Head of caudate nucleus (tissue), 42 donors: Measurements from ENCODE around the gene FGGY.
A peak's percentile ranks its signal among the peaks of the same experiment; 100 is the strongest.

Experiments
- DNase-seq, 42 donors: peaks; one replicate each; pipeline versions ENCODE4 v3.0.0 to v3.0.0-alpha.2; 2020 to 2021; ENCODE audit warnings: mixed read lengths in 7 of 42
- intact Hi-C: fragments of 100-400 bp; cut with DNase I; formaldehyde crosslinking; loops from one replicate; pipeline ENCODE4 v1.15.0; 2022

Gene FGGY

DNA sequence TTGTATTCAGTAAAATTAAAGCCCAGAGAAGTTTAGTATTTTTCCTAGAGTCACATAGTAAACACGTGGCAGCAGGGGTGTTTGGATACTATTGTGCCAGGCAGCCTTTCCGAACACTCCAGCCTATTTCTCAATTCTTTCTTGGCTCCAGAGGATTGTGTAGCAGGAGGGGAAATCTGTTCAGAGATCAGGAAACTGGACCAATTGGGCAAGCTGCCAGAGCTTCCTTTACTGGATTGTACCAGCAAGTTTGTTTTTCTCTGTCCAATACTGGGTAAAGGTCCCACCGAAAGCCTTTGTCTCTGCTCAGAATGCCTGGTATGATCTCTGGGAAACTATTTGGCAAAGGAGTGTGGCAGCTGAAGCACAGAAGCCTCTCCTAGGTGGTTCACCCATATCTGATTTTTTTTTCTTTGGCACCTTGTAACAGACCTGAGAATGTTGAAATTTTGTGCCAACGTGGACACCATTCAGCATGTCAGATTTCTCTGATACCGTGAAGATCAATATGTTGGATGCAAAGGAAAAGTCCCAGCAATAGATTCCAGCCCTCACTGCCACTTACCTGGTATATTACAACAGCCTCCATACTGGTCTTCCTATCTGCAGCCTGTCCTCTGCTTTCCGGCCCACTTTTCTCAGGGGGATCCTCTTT is 126.2 kb downstream of the FGGY start:
- DNase-seq = peak; percentile 4 to 87 (median 52)
- intact Hi-C loops = no loop called here

DNA sequence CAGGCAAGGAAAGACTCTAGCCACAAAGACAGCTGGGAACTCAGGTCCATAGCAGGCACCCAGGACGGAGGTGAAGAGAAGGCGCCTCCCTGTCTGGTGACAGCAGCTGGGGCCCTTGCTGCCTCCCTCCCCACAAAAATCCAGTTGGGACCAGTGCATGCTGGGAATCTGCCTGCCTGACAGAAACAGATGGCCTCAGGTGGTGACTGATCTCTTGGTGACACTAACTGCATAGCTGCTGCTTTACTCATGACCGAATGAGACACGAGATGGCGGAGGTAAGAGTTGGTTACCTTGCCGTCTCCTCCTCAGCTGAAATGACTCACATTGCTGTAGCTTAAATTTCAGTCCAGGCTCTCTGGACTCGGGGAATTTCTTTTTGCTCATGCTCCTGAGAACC is 130.3 kb downstream of the FGGY start:
- DNase-seq = no peak

DNA sequence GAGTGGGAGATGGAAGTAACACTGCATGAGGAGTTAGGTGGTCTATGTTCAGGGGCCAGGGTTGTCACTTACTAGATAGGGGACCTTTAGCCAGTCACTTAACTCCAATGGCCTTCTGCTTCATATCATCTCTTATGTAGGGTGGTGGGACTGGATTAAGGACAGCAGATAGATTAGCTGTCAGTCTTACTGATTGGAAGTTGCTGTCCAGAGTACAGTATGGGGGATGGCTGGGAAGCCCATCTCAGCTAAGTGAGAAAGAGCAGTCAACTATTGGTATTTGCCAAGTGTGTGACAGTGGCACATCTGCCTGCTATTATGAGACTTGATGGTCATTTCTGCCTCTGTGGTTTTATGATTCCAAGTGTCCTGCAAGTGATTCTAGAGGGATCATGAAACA is 130.9 kb downstream of the FGGY start:
- intact Hi-C loops = no loop called here

More for the DNA sequence above, 130.3 kb downstream of the FGGY start:
- intact Hi-C loops = no loop called here

DNA sequence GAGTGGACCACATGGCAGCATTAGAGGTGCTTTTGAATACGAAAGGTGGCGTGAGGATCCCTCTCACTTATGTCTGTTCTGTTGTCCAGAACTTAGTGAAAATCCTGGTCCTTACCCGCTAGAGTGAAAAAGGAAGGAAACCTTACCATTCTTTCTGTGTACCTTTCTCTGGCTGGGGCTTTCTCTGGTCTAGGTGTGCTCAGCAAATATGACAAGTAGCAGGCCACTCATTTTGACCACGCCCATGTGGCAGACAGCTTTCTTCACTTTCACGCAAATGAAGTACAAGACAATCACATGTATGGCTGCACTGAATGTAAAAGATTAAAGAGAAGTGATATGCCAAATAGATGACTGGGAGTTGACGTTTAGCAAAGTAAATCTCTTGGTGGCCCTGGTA is 131.9 kb downstream of the FGGY start:
- no peak for DNase-seq
- intact Hi-C loops = no loop called here

More for the DNA sequence above, 130.9 kb downstream of the FGGY start:
- no peak for DNase-seq

DNA sequence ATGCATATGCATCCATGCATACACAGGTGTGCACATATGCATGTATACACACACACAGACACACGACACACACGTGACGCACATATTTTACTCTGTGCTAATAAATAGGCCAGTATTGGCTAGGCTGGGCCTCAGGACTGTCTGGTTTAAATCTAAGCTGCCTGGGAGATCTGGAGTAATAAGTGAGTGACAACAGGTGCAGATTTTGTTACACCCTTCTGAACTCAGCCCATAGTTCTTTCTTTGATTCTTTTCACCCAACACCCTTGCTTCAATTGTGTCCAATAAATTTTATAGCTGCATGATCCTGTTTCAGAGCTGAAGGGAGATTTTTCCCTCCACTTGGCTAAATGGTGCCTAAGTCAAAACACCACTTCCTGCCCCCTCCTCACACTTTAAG is 132.8 kb downstream of the FGGY start:
- no peak for DNase-seq
- intact Hi-C loops = no loop called here

DNA sequence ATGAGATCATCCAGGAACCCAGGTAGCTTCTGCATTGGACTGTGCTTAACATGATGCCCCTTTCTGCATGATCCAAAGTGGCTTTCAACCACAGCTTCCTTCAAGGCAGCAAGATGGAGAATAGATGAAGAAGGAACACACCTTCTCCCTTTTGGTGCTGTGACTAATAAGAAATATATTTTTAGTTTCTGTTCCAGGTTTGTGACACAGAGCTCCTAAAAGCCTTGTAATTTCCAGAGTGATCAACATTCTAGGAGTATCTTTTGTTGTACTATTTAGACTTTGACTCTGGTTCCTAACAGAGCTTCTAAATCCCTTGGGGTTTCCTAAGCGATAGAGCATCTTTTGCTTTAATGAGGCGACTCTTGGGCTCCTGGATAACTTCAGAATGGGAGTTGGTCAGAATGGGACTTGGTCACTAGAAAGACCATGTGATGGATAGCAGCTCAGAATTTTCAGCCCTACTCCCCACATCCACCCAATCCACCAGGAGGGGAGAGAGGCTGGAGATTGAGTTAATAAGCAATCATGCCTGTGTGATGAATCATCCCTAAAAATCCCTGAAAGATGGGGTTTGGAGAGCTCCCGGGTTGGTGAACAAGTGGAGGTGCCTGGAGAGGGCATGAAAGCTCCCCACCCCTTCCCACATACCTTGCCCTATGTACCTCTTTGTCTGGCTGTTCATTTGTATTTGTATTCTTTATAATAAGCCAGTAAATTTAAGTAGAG is 134.8 kb downstream of the FGGY start:
- DNase-seq = no peak
- intact Hi-C loops = no loop called here

DNA sequence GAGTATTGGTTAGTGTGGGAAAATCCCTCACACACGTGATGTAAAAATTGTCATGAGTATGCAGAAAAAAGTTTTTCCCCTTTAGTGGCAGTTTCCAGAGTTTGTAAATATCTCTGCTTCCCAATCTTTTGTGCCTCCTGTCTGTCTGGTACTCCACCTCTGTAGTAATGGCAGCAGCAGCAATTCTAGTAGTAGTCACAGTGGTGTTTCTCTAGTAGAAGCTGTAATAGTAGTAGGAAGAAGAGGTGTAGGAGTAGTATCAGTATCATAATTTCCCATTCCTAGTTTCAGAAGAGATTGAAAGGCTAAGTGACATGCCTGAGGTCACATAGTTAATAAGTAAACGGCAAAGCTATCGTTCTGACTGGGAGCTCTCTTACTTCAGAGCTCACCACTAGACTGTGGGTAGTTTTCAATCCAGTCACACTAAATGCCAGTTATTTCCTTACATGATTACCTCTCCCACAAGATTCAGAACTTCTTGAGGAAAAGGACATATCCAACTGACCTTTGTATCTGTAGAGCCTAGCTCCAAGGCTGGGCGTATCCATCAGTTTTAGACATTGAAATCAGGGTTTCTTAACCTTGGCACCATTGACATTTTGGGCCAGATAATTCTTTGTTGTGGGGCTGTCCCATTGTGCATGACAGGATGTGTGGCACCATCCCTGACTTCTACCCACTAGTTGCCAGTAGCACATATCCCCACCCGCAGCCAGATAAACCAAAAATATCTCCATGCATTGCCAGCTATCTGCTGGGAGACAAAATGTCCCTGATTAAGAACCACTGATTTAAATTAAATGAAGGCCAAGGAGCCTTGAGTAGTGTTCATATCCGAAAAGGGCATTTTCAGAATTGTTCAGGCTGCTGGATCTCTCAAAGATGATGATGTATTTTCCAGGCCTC is 135.9 kb downstream of the FGGY start:
- DNase-seq = no peak
- intact Hi-C loops = no loop called here

DNA sequence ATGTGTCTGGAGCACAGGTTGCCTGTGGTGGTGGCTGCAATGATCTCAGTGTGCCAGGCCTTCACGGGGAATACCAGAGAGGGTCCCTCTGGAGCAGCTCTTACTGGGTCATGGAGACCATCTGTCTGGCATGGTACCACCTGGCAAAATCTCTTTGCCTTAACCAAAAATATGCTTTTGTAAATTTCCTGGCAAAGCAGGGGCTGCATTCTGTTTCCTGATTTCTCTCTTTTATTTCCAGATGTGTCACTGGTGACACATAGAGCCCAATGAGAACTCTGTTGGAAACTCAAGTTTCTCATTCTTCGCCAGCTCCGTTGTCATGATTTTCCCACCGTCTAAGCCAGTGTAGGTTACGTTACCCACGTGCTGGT is 136.5 kb downstream of the FGGY start:
- DNase-seq = no peak
- intact Hi-C loops = no loop called here

DNA sequence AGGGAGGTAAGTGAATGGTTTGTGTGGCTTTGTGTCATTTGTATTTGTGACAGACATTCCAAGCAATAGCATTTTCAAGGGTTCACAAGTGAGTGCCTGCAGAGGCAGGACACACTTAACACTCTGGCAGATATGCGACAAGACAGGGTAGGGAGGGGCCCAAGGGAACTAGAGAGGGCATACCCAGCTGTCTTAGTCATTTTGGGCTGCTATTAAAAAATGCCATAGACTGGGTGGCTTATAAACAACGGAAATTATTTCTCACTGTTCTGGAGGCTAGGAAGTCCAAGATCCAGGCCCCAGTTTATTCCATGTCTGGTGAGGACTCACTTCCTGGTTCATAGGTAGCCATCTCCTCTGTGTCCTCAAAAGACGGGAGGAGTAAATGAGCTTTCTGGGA is 137.4 kb downstream of the FGGY start:
- DNase-seq = no peak
- intact Hi-C loops = no loop called here

DNA sequence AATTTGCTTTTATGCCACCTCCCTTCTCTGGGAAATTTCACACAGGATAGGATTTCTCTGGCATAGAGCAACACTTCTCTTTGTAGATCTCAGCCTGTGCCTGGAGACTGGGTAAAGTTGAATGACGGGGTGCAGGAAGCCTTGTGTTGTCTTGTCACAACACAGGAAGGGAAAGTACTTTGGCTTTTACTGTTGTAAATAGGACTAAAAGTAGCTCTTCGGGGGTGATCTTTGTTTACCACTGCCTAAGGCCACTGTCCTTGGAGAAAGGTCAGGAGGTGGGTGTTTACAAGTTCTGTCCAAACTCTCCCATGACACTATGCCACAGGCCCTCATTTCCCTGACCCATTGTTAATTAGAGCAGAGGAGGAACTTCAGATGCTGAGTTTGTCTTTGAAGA is 139.7 kb downstream of the FGGY start:
- DNase-seq = no peak
- intact Hi-C loops = no loop called here

DNA sequence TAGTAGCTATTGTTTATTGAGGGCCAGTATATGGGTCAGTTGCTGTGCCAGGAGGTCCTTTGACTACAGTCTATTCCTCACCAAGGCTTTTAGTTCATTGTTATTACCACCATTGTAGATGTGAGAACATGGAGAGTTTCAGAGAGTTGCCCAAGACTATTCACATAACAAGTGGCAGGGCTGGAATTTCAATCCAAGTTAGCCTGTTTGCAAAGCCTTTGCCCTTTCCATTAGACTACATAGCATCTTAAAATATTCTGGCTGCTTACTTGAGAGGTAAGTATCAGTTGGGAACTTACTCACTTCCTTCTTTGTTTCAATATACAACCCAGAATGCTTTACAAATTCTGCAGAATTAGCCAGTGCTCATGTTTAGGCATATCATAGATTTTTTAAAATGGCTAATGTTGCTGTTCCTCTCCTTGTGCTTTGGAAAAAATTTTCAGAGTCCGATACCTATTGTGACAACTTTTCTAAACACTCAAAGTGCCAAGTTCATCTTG is 141.2 kb downstream of the FGGY start:
- intact Hi-C loops = no loop called here

DNA sequence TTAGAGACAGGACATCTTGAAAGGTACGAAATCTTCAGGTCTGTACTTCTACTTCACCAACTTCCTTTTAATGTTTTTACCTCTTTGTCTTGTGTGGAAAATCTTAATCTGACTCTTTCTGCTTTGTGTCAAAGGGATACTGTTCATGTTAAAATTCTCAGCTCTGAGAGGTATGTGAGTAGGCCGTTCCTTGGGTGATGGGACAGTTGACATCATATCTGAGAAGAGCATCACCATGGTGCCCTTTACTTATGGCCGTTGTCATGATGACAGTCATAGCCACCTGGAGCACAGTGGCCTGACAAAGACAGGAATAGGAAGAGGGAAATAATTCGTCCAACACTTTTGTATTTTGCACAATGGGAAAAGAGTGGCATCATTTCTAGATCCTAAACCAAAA is 145.6 kb downstream of the FGGY start:
- intact Hi-C loops = no loop called here

More for the DNA sequence above, 141.2 kb downstream of the FGGY start:
- no peak for DNase-seq

DNA sequence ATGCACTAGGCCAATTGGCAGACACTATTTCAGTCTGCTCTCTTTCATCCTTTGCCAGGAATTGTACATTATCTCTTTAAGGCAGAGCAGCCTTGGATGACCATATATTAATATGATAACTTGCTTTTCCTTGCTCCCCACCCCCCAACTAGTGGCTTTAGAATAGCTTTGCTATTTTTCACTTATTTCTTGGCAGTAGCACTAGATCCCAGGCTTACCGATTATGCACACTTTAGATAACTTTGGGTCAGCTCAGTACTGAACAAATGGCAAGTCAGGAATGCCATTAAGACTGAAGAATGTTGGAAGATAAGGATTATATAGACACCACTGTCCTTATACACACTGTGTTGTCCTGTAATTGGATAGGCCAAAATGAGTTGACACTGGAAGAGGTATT is 146.4 kb downstream of the FGGY start:
- DNase-seq = no peak
- intact Hi-C loops = no loop called here

More for the DNA sequence above, 145.6 kb downstream of the FGGY start:
- no peak for DNase-seq

DNA sequence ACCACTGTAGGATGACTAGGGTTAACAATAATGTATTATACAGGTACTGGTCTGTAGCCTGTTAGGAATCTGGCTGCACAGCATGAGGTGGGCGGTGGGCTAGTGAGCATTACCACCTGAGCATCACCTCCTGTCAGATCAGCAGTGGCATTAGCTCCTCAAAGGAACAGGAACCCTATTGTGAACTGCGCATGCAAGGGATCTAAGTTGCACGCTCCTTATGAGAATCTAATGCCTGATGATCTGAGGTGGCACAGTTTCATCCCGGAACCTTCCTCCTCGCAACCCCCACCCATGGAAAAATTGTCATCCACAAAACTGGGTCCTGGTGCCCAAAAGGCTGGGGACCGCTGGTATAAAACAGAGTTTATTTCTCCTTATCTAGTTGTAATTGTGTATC is 147.6 kb downstream of the FGGY start:
- no peak for DNase-seq
- intact Hi-C loops = no loop called here

DNA sequence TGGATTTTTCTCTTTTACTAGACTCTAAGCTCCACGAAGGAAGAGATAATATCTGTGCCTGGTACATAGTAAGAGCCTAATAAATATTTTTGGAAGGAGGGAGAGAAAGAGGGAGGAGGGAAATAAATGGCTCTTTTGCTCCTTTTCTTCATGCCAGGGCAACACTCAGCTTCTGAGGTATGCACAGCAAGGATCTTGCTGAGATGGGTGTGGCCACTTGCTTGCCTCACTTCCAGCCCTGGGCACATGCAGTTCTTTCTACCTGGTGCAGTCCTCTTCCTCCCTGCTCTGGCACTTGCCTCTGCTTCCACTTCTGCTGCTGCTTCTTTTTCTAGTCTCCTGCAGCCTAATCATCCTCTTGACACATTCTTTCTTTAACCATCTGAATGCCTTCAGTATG is 148.1 kb downstream of the FGGY start:
- intact Hi-C loops = no loop called here
- DNase-seq = no peak

DNA sequence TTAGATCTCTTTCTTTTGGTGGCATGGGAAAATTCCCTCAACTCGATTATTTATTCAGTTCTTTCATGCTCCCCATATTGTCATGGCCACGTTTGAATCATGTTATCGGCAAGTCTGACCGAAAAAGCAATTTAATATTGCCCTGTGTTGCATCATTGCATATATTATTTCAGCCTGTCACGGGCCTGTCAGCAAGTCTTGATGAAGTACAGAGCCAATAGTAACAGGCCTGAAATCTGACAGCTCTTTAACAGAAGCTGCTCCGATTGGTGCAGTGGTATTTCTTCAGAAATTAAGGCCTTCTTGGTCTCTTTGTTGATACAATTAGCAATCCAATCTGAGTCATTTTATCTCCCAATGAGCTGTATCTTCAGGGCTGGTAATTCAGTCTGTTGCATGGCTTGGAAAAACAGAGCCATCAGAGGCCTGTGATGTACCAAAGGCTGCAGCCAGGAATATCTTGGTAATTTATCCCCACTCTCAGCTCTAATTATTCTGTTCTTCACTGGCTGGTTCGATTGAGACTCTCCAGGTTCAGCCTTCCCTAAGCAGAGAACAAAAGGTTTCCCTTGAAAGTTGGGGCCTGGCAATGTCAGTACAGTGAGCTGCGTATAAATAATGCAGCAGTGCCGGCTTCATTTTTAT is 149.5 kb downstream of the FGGY start:
- peak in 1 of 42 donors; percentile 8 for DNase-seq
- intact Hi-C loops = no loop called here

DNA sequence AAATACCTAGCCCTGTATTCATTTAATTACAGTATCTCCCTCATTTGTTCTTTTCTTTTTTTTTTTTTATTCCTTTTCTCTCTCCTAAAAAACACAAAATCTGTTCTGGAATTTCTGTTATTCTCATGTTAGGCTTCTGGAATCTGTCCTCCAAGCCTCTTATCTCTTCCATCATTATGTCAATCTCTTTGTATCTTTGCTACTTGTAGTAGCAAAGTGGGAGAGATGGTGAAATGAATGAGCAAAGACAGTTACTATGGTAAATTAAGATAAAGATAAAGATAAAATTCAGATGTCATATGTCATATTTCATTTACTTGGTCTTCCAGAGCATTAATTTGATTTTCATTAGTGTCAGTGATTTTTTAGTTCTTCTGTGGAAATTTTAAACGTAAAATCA is 155.1 kb downstream of the FGGY start:
- no peak for DNase-seq
- intact Hi-C loops = no loop called here

DNA sequence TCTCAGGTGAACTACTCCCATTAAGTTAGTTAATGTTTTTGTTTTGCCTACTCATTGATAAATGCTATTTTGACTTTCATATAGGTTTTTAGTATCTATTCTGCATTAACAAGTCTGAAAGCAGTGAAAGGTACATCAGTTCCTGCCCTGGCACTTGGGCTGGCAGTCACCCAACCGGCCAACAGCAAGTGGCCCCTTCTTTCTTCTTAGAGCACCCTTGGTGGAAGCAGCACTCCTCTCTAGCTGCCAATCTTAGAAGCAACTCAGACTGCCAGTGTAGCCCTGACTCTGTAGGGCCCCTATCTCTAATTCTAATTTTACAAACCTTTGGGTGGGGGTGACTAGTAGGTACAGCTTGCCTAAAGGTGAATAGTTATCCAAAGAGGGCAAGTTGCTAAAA is 155.7 kb downstream of the FGGY start:
- no peak for DNase-seq
- intact Hi-C loops = no loop called here

DNA sequence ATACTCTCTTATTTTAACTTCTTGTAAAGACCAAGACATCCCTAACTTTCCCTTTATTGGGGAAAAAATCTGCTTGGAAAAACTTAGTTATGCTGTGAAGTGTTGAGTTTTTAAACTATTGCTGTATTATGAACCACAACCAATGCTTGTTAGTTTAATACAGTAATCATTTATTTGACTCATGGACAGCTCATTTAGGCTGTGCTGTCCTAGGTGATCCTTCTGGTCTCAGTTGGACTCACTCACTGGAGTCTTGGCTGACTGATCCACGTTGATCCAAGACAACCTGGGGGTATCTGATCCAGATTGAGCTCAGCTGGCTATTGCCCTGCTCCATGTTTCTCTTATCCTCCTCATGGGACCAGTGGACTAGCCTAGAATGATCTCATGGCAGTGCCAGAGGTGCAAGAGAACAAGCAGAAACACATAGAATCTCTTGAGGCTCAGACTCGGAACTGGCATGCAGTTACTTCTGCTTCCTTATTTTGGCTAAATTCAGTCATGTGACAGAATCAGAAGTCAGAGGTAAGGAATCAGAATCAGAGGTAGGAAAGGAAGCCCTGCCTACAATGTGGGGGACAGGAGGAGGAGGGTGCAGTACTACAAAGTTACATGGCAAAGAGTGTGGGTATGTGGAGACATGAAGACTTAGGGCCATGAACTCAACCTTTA is 156.5 kb downstream of the FGGY start:
- intact Hi-C loops = no loop called here
- no peak for DNase-seq
